GM12892 (cell line): ENCODE results near the gene HOXA5.

Source experiments
- DNase-seq: peaks from one replicate; pipeline ENCODE4 v3.0.0; 2011; ENCODE audit not compliant: insufficient read length
- FAIRE-seq: peaks from 2 replicates; lab custom pipeline; 2011; peaks lifted over from hg19 to GRCh38; lab: Jason Lieb, UNC
- POLR2A ChIP-seq: IDR thresholded peaks from 2 replicates; pipeline ENCODE4 v1.6.1; 2011; ENCODE audit warnings: low read depth, low read length, control low read depth
- POLR2AphosphoS5 ChIP-seq: IDR thresholded peaks from 2 replicates; pipeline ENCODE4 v1.6.1; 2011; ENCODE audit warnings: low read depth, low read length, control low read depth
- TAF1 ChIP-seq: IDR thresholded peaks from 2 replicates; pipeline ENCODE4 v1.6.1; 2011; ENCODE audit warnings: low read depth, mild to moderate bottlenecking, control low read depth, low read length, borderline replicate concordance

Gene HOXA5

GRCh38 chr7:27111042-27111750 lies 32.3 kb downstream of the HOXA5 start:
- FAIRE-seq (no peak), DNase-seq (no peak)
- no peak for TF ChIP-seq TAF1
- TF ChIP-seq POLR2AphosphoS5: no peak
- TF ChIP-seq POLR2A: no peak

GRCh38 chr7:27110186-27111031 lies 33.1 kb downstream of the HOXA5 start:
- TF ChIP-seq POLR2A (no peak), TAF1 (no peak), POLR2AphosphoS5 (no peak)
- FAIRE-seq (no peak), DNase-seq (no peak)

- DNase-seq (no peak), FAIRE-seq (no peak)
- TF ChIP-seq POLR2AphosphoS5 (no peak), TAF1 (no peak), POLR2A (no peak)
Measured at GRCh38 chr7:27109466-27110185, 33.9 kb downstream of the HOXA5 start.

GRCh38 chr7:27108390-27109127 lies 34.9 kb downstream of the HOXA5 start:
- FAIRE-seq (no peak), DNase-seq (no peak)
- TF ChIP-seq POLR2A (no peak), POLR2AphosphoS5 (no peak), TAF1 (no peak)

GRCh38 chr7:27107391-27108381 lies 35.8 kb downstream of the HOXA5 start:
- no peak for TF ChIP-seq TAF1
- no peak for TF ChIP-seq POLR2A
- TF ChIP-seq POLR2AphosphoS5: no peak
- no peak for FAIRE-seq
- DNase-seq: no peak

- no peak for TF ChIP-seq POLR2A
- no peak for TF ChIP-seq POLR2AphosphoS5
- no peak for DNase-seq
- FAIRE-seq: no peak
Measured at GRCh38 chr7:27106901-27107240, 36.6 kb downstream of the HOXA5 start.

GRCh38 chr7:27106181-27106900 lies 37.1 kb downstream of the HOXA5 start:
- TF ChIP-seq POLR2AphosphoS5 (no peak), POLR2A (no peak), TAF1 (no peak)

GRCh38 chr7:27105301-27106031 lies 38.0 kb downstream of the HOXA5 start:
- TF ChIP-seq TAF1 (no peak), POLR2AphosphoS5 (no peak), POLR2A (no peak)
- FAIRE-seq: no peak
- no peak for DNase-seq

More at GRCh38 chr7:27106181-27106900, 37.1 kb downstream of the HOXA5 start:
- FAIRE-seq (no peak), DNase-seq (no peak)

- FAIRE-seq (no peak), DNase-seq (no peak)
- TF ChIP-seq TAF1: no peak
- TF ChIP-seq POLR2A: no peak
- TF ChIP-seq POLR2AphosphoS5: no peak
Measured at GRCh38 chr7:27104341-27105058, 39.0 kb downstream of the HOXA5 start.
